Breast epithelium (tissue), 4 donors: ENCODE data around the gene PDE10A. TPM values are rescaled to one million over a fixed set of nuclear protein-coding genes. Genes with fewer than 3 reads are reported as not detected.

ENCODE experiments used
- DNase-seq, 2 donors: peaks; one replicate each; pipeline ENCODE4 v3.0.0-alpha.2; 2019; ENCODE audit warnings: low spot score in 2 of 2
- H3K27ac ChIP-seq, 2 donors: fragments of 200-600 bp; sonication (generic) in 1 of 2; one replicate each; pipeline ENCODE4 v1.5.1; 2016 to 2019; ENCODE audit warnings: mild to moderate bottlenecking in 1 of 2
- H3K27me3 ChIP-seq, 2 donors: fragments of 200-600 bp; sonication (generic) in 1 of 2; one replicate each; pipeline versions ENCODE4 v1.5.1 to v1.6.0; 2017 to 2019; ENCODE audit warnings: control low read depth in 1 of 2, mild to moderate bottlenecking in 1 of 2
- H3K36me3 ChIP-seq: fragments of 200-600 bp; one replicate; pipeline ENCODE4 v1.5.1; 2019
- H3K4me1 ChIP-seq, 2 donors: fragments of 200-600 bp; sonication (generic); one replicate each; pipeline ENCODE4 v1.5.1; 2016 to 2019; ENCODE audit warnings: control low read depth in 1 of 2
- H3K4me3 ChIP-seq, 3 donors: fragments of 200-600 bp; sonication (generic); 1 replicate in 2 of 3; 2 replicates in 1 of 3; pipeline ENCODE4 v1.5.1; 2016 to 2019; ENCODE audit warnings: mild to moderate bottlenecking in 3 of 3, moderate library complexity in 2 of 3
- H3K9me3 ChIP-seq, 2 donors: fragments of 200-600 bp; sonication (generic) in 1 of 2; one replicate each; pipeline ENCODE4 v1.5.1; 2016 to 2019; ENCODE audit warnings: control low read depth in 1 of 2
- POLR2A ChIP-seq: fragments of 450-650 bp; IDR thresholded peaks from one replicate; pipeline ENCODE4 v1.6.1; 2016; ENCODE audit warnings: antibody characterized with exemption, mild to moderate bottlenecking, moderate library complexity
- POLR2AphosphoS5 ChIP-seq, 3 donors: sonication (generic); formaldehyde crosslinking; IDR thresholded peaks; one replicate each; pipeline ENCODE4 v1.6.1; 2017; ENCODE audit warnings: antibody characterized with exemption in 3 of 3
- intact Hi-C: fragments of 100-400 bp; cut with DNase I; formaldehyde crosslinking; loops from one replicate; pipeline ENCODE4 v1.15.1; 2023; ENCODE audit warnings: low total_unique reads
- total RNA-seq, 3 donors: library from RNA; depleted of rRNA; stranded (reverse); fragments of >200 nt; gene quantifications; one replicate each; pipeline ENCODE4 v1.1.0, GENCODE V29; 2016
- TF ChIP-seq, protein P1 (sequence below), 3 donors: fragments of 450-650 bp; IDR thresholded peaks; one replicate each; pipeline ENCODE4 v1.5.1; 2016 to 2017; ENCODE audit warnings: antibody characterized with exemption in 3 of 3, mild to moderate bottlenecking in 3 of 3, moderate library complexity in 3 of 3

The PDE10A gene
- total RNA-seq, result 10 to 100 TPM in 2 of 3 donors, 1 to 10 TPM in 1; 2.7 to 22.0 (median 12.6) TPM

DNA sequence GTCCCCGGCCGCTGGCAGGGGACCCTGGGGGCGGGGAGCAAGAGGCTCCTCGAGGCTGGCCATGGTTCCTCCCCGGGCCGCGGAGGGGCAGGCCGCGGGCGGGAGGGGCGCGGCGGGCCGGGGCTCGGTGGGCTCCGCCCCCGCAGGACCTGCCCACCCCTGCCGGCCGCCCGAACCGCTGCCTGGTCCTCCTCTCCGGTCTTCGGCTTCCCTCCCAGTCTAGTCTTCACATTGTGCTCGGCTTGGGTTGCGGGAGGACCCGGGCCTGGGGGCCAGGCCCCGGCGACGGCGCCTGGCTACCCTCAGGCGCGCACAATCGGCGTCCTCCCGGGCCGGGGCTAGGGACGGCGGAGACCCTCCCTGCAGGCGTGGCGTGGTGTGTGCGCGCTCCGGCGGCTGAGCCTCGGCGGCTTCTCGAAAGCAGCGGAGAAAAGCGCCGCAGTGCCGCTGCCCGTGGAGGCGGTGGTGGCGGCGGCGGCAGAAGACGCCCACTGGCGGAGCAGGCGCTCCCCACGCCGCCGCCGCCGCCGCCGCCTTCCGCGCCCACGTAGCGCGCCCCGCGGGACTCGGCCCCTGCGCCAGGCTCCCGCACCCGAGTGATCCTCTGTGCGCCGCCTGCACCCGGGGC lies at the start of gene PDE10A:
PDE10A (minus strand) TSS at position 493 of the 628 bp plus-strand sequence; CDS start at position 63, 430 bp downstream.
- H3K9me3 ChIP-seq, result no peaks in the 10 kb centered on the region
- H3K27ac ChIP-seq, result peak within 1 kb of the TSS in 1 of 2 donors; percentile 70
- no peaks in the 10 kb centered on the region for H3K36me3 ChIP-seq
- H3K4me3 ChIP-seq, result peak within 1 kb of the TSS; percentile 59 to 80 (median 66)
- intact Hi-C loops, result no loop called here
- DNase-seq, result no peak
- TF ChIP-seq POLR2A (no peak), POLR2AphosphoS5 (IDR thresholded peaks at IDR 0.05) (no peak)
- TF ChIP-seq, protein P1, sequence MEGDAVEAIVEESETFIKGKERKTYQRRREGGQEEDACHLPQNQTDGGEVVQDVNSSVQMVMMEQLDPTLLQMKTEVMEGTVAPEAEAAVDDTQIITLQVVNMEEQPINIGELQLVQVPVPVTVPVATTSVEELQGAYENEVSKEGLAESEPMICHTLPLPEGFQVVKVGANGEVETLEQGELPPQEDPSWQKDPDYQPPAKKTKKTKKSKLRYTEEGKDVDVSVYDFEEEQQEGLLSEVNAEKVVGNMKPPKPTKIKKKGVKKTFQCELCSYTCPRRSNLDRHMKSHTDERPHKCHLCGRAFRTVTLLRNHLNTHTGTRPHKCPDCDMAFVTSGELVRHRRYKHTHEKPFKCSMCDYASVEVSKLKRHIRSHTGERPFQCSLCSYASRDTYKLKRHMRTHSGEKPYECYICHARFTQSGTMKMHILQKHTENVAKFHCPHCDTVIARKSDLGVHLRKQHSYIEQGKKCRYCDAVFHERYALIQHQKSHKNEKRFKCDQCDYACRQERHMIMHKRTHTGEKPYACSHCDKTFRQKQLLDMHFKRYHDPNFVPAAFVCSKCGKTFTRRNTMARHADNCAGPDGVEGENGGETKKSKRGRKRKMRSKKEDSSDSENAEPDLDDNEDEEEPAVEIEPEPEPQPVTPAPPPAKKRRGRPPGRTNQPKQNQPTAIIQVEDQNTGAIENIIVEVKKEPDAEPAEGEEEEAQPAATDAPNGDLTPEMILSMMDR (IDR thresholded peaks at IDR 0.05), result no peak
- H3K4me1 ChIP-seq, result peaks cover 8 to 10% of the 10 kb centered on the region in 2 donors
- peaks cover 0 to 68% of the 10 kb centered on the region in 2 donors for H3K27me3 ChIP-seq

DNA sequence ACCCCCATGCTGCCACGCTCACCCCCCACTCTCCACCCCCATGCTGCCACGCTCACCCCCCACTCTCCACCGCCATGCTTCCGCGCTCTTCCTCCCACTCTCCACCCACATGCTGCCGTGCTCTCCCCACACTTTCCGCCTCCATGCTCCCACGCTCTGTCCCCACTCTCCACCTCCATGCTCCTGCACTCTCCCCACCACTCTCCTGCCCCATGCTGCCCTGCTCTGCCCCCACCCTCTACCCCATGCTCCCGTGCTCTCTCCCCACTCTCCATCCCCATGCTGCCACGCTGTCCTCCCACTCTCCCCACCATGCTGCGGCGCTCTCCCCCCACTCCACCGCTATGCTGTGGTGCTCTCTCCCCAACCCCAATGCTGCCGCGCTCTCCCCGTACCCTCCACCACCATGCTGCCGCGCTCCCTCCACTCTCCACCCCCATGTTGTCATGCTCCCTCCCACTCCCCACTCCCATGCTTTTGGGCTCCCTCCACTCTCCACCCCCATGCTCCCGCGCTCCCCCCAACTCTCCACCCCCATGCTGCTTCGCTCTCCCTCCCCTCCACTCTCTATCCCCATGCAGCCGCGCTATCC lies 46.0 kb upstream of the PDE10A start:
- TF ChIP-seq, protein P1 (IDR thresholded peaks at IDR 0.05), result no peak
- TF ChIP-seq POLR2AphosphoS5 (IDR thresholded peaks at IDR 0.05) (no peak), POLR2A (no peak)

DNA sequence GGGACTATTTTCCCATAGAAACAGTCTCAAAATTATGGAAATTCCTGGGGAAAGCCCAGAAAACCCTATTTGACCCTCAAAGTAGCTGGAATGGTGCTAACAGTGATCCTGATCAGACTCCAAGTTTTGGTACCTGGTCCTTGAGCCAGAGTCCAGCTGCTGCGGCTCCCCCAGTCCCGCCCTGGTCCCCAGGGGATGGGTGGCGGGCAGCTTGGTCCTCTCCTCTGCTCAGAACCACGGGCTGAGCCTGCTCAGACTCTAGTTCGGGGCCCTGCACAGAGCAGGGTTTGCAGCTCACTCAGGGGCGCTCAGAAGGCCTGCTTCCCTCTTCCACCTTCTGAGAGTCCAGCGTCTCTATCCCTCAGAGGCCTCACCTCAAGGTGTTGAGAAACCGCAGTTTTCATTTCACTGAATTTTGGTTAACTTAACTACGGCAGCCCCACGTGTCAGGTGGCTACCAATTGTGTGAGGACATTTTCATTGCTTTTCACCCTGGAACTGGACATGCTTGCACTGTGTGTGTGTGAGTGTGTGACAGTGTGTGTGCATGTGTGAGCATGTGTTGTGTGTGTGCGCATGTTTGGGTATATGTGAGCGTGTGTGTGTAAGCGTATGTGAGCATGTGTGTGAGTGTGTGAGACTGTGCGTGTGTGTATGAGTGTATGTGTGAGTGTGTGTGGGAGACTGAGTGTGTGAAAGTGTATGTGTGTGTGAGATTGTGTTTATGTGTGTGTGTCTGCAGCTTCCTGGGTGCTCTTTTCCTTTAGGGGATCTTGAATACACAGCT lies 44.2 kb upstream of the PDE10A start:
- TF ChIP-seq POLR2AphosphoS5 (IDR thresholded peaks at IDR 0.05) (no peak), POLR2A (no peak)
- TF ChIP-seq, protein P1 (IDR thresholded peaks at IDR 0.05), result no peak
- intact Hi-C loops, result no loop called here
- Histone ChIP-seq H3K4me3 (no peak overlapping the region), H3K36me3 (no peaks in the 10 kb centered on the region), H3K27ac (no peak overlapping the region), H3K27me3 (no peaks in the 10 kb centered on the region), H3K4me1 (no peaks in the 10 kb centered on the region), H3K9me3 (no peaks in the 10 kb centered on the region)
- DNase-seq, result no peak

More for the DNA sequence above, 46.0 kb upstream of the PDE10A start:
- H3K4me1 ChIP-seq, result no peaks in the 10 kb centered on the region
- H3K9me3 ChIP-seq, result no peaks in the 10 kb centered on the region
- H3K27ac ChIP-seq, result no peak overlapping the region
- H3K36me3 ChIP-seq, result no peaks in the 10 kb centered on the region
- intact Hi-C loops, result no loop called here
- no peaks in the 10 kb centered on the region for H3K27me3 ChIP-seq
- DNase-seq, result no peak
- H3K4me3 ChIP-seq, result no peak overlapping the region

DNA sequence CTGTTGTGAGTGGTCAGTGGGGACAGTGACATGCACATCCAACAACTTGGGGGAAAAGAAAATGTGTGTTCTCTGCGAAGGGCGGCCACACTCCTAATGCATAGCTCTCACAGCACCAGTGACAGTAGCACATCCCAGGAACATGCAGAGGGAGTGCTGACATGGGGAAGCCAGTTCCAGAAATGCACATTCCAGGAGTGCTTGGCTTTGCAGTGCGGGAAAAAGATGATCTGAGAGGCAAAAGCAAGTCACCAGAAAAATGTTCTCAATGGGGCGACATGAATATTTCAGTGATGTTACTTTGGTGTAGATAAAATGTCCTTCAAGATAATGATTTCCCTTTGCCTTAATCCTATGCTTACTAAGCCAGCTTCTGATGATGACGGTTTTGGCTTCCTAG lies 42.9 kb upstream of the PDE10A start:
- H3K4me1 ChIP-seq, result no peaks in the 10 kb centered on the region
- intact Hi-C loops, result no loop called here
- no peaks in the 10 kb centered on the region for H3K36me3 ChIP-seq
- no peaks in the 10 kb centered on the region for H3K9me3 ChIP-seq
- no peaks in the 10 kb centered on the region for H3K27me3 ChIP-seq
- H3K4me3 ChIP-seq, result no peak overlapping the region
- no peak for DNase-seq
- H3K27ac ChIP-seq, result no peak overlapping the region
- TF ChIP-seq, protein P1 (IDR thresholded peaks at IDR 0.05), result no peak
- no peak for TF ChIP-seq POLR2AphosphoS5 (IDR thresholded peaks at IDR 0.05)
- no peak for TF ChIP-seq POLR2A
